Amniotic epithelial cell (primary cell): Measurements from ENCODE around the gene MGMT.

Experiments used
- DNase-seq: peaks from one replicate; pipeline ENCODE4 v3.0.0-alpha.2; 2010; ENCODE audit warnings: low read depth

The MGMT gene

DNA sequence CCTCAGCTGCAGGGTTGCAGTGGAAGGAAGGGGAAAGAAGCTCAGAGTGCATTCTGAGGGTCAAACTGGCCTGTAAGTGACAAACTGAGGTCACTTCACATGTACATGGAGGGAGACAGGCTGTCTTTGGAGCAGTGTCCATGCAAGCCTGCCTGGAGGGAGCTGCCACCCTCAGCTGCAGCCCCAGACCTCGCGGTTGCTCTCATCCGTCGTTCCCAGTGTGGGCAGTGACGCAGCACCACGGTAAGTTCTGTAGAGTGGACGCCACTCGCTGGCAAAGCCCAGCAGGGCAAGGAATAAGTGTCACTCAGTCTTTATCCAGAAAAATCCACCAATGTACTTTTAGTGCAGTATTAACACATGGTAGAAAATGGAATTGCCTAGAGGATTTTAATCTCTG is 225.7 kb downstream of the MGMT start:
- DNase-seq: no peak

DNA sequence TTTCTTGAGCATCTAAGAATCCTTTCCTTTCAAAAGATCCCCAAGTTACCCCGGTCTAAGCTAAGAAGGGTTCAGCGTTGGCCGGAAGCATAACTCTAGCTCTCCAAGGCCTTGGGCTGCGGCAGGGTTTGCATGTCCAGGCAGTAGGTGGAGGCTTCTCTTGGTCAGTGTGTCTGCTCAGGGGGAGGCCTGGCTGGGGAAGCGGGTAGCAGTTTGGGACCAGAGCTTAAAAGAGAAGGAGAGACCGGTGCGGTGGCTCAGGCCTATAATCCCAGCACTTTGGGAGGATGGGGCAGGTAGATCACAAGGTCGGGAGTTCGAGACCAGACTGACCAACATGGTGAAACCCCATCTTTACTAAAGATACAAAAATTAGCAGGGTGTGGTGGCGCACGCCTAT is 226.3 kb downstream of the MGMT start:
- DNase-seq: no peak

DNA sequence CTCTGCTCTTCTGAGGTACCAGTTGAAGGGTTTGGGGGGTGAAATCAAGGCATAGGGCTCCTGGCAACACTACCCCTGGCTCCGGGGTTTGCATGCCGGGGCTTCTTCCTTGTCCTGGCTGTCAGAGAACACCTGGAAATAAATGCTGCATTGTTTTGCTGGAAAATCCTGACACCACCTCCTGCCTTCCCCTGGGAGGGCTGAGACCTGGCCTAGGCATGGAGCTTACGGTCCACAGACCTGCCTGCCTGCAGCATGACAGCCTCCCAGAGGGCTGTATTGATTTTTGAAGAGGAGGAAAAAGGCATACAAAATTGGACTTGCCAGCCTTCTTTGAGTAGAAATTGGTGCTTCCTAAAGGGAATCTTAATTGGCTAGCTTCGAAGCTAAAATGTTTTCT is 227.1 kb downstream of the MGMT start:
- DNase-seq: no peak

DNA sequence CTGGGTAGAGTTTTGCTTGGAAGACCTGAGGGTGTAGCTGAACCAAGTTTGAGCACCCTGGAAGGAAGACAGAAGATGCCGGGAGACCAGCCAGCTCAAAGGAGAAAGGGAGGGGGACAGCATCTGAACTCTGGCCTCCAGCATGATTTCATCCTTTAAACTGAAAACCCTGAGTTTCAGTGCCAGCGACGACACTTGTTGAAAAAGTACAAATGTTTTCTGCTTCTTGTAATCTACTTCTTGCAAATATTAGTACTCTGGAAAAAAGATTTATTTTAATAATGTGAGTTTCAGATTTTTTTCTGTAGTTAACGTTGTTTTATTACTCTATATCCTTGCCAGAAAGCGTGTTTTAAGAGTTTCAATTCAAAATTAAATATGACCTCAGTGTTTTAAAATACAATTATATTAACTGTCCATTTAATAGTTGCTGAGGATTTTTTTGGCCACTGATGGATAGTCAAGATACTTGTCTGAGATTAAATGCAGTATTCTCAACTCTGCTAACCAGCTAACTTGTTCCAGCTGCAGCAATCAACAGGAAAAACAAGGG is 227.7 kb downstream of the MGMT start:
- DNase-seq: no peak

DNA sequence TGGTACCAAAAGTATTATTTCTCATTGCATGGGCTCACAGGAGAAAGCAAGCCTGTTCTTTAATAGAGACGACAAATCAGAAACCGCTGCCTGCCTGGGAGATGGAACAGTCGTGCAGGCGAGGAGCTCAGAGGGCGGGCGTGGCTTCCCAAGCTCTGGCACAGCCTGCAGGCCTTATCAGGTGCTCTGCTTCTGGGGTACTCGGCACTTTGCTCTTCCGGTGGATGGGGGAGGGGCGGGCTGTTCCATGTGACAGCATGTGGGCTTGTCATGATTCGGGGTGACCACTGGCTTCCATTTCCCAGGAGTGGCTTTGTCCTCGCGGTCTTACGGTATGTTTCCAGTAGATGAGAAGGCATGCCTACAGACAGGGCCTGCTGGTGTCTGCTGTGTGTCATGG is 228.6 kb downstream of the MGMT start:
- no peak for DNase-seq

DNA sequence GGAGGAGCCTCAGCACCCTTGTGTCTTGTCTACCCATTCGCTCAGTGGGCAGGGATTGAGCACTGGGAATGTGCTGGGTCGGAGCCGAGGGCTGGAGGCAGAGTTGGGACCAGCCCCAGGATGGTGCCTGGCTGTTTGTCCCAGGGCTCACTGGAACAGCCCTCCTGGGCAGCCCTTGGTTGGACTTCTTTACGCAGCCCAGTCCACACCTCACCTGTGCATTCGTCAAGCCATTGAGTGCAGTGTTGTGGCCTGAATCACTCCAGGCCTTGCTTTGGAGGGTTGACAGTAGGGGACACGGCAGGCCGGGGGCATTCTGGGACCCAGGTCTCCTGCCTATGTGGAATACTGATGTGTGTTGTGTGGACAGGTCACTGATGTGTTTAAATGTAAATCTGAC is 229.6 kb downstream of the MGMT start:
- no peak for DNase-seq

DNA sequence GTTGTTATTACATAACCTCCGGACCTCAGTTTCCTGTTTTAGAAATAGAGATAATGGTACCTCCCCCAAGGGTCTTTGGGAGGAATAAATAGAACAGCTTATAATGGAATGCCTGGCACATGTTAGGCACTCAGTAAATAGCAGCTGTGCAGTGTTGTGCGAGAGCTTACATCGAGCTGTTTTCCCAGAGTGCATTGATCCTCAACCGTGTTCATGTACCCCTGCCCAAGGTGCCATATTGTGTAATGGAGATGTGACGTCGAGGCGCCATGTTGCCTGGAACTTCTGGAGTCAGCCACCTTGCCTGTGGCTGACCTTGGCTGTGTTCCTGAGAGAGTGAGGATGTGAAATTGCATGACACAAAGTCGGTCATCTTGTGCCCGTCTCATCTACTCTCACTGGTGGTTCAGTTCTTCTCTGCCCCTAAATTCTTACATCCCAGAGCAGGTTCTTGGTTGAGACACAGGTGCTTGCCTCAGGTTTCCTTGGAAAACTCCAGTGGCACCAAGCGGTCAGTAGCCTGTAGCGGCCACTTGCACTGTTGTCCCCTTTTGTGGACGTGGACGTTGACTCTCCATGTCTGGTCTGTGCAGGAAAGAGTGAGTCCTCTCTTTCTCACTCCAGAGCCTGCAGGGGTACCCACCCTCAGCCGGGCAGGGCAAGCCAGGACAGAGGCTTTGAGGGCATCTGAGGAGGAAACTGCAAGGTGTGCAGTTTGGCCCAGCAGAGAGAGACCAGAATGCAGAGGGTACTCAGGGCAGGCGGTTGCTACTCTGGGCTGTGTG is 230.6 kb downstream of the MGMT start:
- no peak for DNase-seq

DNA sequence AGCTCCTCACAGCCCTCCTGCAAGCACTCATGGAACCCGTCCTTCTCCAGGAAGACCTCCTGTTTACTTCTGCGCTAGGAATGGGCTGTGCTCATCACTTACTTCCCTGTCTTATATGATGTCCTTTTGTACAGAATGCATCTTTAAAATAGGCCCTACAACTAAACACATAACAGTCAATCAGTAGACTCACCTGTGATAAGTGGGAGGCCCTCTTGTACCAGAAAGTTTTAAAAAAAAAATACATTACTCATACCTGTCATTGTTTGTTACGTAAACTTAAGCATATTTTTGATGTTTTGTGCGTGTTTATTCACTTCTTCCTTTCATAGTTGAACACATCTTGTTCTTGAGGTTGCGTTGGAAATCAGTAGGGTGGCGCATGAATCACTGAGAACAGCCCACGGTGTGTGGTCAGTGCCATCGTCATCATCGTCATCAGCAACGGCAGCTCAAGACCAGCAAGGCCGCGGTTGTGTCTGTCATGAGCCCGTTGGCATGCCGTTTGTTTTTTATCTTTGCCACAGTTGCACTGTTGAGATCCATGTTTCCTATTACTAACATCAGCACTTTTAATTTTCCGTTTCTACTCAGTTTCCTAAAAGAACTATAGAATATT is 232.8 kb downstream of the MGMT start:
- DNase-seq: no peak

DNA sequence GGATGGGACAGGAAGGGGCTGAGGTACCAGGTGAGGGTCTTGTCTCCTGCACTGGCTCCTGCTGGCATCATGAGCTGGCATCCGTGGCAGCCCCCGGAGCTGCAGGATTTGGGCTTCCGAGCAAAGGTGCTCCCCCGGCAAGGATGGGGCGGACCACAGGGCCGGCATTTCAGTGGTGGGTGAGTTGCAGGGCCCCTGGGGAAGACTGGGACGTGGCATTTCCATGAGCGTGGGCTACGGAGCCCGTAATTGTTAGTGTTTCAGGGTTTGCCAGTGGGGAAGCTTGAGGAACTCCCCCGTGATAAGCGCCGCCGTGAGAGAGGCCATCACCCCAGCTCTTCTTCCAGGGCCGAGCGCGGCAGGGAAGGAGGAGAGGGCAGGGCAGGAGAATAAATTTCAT is 235.6 kb downstream of the MGMT start:
- no peak for DNase-seq

DNA sequence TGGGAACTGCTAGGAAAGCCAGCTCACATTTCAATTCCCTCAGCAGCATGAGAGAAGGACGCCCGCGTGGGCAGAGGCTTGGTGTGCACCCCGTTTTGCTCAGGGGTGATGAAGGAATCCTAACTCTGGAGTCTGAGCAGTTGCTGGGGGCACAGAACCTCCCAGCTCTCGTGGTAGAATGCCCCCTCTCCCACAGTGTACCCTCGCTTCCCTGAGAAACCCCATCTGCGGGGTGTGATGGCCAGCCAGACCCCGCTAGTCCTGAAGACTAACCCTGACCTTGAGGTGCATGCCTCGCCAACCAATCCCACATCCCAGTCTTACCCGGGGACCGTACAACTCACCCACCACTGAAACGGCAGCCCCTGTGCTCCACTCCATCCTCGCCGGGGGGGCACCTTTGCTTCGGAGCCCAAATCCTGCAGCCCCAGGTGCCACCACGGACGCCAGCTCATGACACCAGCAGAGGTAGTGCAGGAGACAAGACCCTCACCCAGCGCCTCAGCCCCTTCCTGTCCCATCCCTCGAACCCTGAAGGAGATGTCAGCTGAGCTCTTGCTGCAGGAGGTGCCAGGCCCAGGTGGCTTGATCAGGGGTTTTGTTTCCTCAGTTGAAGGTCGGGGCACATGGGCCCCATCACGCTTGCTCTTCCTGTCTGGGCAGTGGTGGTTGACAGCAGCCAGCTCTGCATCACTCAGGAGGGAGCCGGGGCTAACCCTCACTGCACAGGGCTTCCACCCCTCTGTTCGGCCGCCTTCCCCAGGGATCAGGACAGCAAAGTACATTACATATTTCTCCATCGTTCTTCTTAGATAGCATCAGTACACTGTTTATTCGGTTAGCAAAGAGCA is 236.5 kb downstream of the MGMT start:
- DNase-seq: no peak

DNA sequence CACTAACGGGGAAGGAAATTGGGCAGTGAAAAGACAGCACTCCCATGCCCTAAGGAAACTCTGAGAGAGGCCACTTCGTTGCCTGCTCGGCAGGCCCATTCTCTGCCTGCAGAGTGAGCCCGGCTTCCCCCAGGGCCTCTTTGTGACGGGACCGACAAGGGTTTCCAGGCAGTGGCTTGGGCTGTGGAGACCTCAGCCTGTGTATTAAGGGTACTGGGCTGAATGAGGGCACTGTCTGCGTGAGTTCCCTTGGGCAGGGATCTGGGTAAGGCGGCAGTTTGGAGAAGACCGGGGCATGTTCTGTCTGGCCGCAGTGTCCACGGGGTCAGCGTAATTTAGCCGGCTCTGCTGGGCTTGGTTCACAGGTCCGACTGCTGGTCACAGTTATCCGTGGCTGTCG is 237.2 kb downstream of the MGMT start:
- no peak for DNase-seq

DNA sequence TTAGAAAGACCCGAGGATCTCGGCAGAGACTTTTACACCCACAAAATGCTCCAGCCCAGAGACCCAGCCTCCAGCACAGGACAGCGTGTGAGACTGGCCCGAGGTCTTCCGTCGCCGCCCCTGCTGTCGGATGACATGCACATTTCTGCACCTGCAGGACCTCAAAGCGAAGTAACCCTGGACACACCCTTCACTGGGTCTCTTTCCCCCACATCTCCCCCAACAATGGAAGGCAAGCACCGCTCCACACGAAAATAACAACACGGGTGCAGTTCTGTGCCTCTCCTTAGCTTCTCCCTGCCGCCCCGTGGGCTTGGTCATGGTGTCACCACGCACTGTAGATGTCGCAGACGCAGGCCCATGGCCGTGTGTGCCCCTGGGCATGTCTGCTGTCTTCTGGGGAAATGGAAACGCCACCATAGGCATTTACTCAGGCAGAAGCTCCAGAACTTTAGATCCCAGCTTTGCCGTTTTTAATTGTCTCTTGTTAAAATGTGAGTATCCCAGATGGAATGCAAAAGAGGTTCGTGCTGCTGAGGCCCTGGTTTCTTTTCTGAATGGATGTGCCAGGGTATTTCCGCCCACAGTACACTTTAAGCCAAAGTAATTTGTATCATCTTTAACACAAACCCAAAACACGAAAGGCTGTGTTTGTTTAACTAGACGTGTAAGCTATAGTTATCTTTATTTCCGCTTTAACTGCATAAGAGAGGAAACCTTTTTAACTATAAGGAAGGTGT is 237.9 kb downstream of the MGMT start:
- no peak for DNase-seq

DNA sequence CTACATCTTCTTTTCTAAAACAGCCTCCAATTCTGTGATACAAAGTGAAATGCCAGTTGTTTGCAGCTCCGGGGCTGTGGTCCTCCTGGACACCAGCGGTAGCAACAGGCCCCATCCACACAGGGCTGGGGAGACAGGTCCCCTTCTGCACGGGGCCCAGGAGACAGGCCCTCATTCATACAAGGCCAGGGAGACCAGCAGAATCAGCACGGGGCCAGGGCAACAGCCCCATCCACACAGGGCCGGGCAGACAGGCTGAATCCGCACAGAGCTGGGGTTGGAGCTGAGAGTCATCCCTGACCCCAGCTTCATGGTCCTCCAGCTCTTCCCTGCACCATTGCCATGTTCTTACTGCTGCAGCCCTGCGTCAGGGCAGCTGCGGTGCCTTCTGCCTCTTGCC is 238.6 kb downstream of the MGMT start:
- DNase-seq: no peak

DNA sequence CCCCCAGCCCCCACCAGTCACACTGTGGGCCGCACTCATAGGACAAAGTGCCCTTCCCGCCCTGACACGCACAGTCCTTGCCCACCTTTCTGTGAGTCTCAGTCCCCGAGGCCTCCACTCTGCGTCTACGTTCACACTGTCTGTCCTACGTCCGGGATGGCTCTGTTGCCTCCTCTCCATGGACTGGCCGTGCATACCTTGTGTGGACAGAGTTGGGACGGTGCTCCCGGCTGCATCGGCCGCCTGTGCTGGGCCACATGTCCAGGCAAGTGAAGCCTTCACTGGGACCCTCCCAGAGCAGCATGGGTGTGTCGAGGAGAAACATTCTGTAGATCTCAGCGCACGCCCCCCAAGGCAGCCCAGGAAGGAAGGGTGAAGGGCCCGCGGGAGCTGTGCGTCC is 239.0 kb downstream of the MGMT start:
- DNase-seq: no peak

DNA sequence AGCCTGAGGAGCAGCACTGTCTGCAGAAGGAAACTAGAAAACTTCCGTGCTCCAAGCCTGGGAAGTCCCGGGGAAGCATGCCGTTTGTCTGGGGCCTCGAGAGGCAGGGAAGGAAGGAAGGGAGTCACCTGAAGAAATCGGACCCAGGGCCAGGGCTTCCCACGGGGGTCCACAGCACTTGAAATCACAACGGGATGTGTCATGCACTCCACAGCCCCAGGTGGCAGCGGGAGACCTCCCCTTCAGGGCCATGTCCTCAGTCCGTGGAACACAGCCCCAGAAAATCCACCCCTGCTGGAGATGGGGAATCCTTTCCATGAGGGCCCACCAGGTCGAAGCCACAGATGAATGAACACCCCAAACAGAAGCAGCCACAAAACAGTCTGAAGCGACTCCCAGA is 239.5 kb downstream of the MGMT start:
- no peak for DNase-seq

DNA sequence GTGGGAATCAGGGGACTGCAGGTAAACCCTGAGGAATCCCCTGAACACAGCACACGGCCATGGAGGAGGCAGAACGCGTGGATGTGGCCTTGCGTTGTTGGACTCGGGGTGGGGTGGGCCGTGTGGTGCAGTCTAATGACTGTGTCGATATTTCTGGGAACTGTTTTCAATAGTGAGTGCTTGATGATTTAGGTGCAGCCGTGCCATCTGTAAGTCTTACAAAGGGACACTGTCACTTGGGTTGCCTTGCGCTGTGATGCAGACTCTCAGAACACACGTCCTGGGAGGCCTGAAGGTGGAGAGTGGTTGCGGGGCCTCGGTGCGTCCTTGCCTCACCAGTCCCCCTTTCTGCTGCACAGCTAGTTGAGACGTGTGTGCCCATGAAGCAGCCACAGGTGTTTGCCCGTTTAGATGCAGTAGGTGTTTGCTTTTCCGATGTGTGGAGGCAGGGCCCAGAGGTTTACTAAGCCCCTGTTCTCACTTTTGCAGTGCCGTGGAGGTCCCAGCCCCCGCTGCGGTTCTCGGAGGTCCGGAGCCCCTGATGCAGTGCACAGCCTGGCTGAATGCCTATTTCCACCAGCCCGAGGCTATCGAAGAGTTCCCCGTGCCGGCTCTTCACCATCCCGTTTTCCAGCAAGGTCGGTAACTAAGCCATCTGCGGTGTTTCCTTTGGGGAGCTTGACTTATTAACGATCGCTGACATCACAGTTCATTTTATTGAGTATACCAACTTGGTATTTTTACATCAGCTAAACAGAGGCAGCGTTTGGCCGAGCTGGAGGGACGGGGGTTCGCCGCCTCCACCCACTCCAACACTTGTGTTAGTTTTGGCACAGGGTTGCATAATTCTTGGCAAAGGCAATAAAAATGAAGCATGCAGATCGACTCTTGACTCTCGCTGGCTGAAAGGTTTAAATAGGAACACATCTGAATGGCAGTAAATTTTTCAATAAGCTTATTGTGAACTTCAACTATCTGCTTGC is 240.7 kb downstream of the MGMT start:
- no peak for DNase-seq

DNA sequence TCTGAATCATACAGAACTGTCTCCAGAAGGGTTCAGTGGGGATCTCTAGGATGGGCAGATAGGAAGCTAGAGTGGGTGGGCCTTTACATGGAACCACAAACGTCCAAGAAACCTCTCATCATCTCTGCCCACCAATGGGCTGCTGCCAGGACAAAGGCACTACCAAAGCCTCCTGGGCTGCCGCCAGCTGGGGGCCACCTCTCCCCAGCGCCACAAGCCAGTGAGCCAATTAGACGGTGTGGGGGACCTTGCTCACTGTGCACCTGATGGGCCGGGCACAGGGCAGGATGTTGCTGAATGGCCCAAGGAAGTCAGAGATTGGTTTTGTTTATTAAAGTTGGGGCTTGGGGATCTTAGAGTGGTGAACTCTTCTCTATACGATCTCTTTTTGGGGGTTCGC is 242.1 kb downstream of the MGMT start:
- no peak for DNase-seq

DNA sequence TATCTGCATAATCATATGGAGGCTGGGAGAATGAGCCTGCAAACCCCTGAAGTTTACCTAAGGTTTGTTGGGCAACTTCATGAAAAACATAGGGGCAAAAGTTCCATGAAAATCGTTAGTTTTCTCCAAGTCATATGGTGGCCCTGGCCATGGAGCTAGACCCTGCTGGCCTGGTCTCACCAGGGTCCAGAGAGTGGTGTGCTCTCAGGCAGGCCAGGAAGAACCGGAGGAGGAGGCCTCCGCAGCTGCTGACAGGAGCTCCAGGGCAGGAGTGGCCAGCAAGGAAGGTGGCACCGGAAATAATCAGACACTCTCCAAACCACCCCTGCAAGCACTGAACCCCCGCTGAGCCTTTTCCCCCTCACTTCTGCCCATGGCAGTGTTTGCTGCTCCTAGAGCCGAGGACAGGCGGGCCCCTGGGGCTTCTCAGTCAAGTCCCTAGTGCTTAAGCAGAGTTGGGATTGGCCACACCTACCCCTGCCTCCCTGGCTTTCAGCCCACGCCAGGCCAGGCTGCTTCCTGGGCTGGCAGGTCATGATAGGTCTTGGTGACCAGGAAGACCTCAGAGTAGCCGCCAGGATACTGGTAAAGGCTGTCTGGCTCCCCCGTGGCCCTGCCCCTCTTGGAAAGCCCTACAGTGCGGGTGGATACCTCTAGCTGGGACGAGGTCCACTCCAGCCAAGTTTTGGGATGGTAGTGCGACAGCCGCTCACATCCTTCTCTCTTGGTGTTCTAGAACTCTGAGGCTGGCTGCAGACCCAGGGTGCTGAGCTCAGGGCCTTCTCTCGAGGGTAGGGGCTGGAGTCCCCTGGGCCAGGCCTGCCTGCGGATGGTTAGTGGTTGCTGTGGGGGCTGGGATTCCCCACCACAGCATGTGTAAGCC is 242.8 kb downstream of the MGMT start:
- DNase-seq: no peak

DNA sequence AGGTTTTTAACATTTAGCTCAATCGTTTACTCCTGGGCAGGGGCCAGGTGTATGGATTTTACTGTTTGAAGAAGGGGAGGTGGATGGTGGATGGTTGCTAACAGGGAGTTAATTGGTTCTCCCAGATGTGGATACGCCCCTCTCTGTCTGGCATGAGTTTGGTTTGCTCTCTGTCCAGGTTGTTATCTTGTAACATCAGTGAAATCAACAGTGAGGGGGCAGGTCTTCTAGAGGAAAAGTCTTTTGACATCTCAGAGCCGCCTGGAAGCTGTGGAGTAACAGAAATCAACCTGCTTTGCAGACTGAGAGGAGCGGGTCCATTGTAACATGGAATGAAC is 243.4 kb downstream of the MGMT start:
- no peak for DNase-seq

DNA sequence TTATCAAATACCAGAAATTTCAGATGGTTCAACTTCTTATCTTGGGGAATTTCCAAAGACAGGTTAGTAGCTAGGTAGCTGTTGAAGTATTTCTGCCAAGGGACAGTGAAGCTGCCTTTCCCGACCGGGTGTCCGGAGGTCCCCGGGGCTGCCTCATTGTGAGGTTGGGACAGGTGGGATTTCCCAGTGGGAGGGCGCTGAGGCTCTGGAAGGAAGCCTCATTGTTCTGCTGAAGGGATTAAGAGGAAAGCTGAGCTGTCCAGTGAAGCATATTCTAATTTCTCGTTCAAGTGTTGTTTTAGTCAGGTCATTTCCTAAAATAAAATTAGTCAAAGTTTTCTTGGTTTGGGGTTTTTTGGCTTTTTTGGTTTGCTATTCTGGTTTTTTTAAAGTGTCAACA is 244.2 kb downstream of the MGMT start:
- DNase-seq: no peak
